HG03460 (cell line): ENCODE results near the gene MYO3A.
"Not testable (repeated sequence)": the region's sequence is repeated elsewhere in the genome, so short reads cannot be mapped to it uniquely, and the experiment has no call there.

Experiments
- ATAC-seq: cut with Tn5 transposase; IDR thresholded peaks from one replicate; pipeline ENCODE4 v1.9.1; 2021; ENCODE audit not compliant: unreplicated experiment

Gene MYO3A

GRCh38 chr10:26067680-26068079 lies 133.7 kb downstream of the MYO3A start:
- no peak for ATAC-seq

GRCh38 chr10:26080971-26081370 lies 146.9 kb downstream of the MYO3A start:
- ATAC-seq: not testable (repeated sequence)

GRCh38 chr10:26081459-26081858 lies 147.4 kb downstream of the MYO3A start:
- no peak for ATAC-seq

- no peak for ATAC-seq
Measured at GRCh38 chr10:26085549-26085948, 151.5 kb downstream of the MYO3A start.

GRCh38 chr10:26087666-26088065 lies 153.6 kb downstream of the MYO3A start:
- ATAC-seq: no peak

GRCh38 chr10:26090026-26090425 lies 156.0 kb downstream of the MYO3A start:
- ATAC-seq: no peak

GRCh38 chr10:26090762-26091161 lies 156.7 kb downstream of the MYO3A start:
- ATAC-seq: no peak

GRCh38 chr10:26093229-26093628 lies 159.2 kb downstream of the MYO3A start:
- no peak for ATAC-seq

- no peak for ATAC-seq
Measured at GRCh38 chr10:26095781-26096180, 161.8 kb downstream of the MYO3A start.

- not testable (repeated sequence) for ATAC-seq
Measured at GRCh38 chr10:26097549-26097948, 163.5 kb downstream of the MYO3A start.

- no peak for ATAC-seq
Measured at GRCh38 chr10:26112532-26112931, 178.5 kb downstream of the MYO3A start.

- ATAC-seq: no peak
Measured at GRCh38 chr10:26138613-26139012, 204.6 kb downstream of the MYO3A start.

- no peak for ATAC-seq
Measured at GRCh38 chr10:26156019-26156418, 222.0 kb downstream of the MYO3A start.

- ATAC-seq: no peak
Measured at GRCh38 chr10:26157734-26158133, 223.7 kb downstream of the MYO3A start.

- ATAC-seq: no peak
Measured at GRCh38 chr10:26169466-26169865, 235.4 kb downstream of the MYO3A start.

GRCh38 chr10:26172131-26172530 lies 238.1 kb downstream of the MYO3A start:
- no peak for ATAC-seq

- no peak for ATAC-seq
Measured at GRCh38 chr10:26173837-26174236, 239.8 kb downstream of the MYO3A start.

GRCh38 chr10:26177341-26177740 lies 243.3 kb downstream of the MYO3A start:
- no peak for ATAC-seq

- no peak for ATAC-seq
Measured at GRCh38 chr10:26194275-26194674, 260.2 kb downstream of the MYO3A start.

- no peak for ATAC-seq
Measured at GRCh38 chr10:26197248-26197647, 263.2 kb downstream of the MYO3A start.

GRCh38 chr10:26198119-26198518 lies 264.1 kb downstream of the MYO3A start:
- ATAC-seq: no peak

GRCh38 chr10:26199841-26200240 lies 265.8 kb downstream of the MYO3A start:
- ATAC-seq: no peak

- ATAC-seq: no peak
Measured at GRCh38 chr10:26205223-26205622, 271.2 kb downstream of the MYO3A start.
